DMS 273 (cell line): ENCODE data around the gene TNFSF15.

ENCODE experiments used
- DNase-seq: peaks from one replicate; lab custom pipeline; 2025; ENCODE audit not compliant: unreplicated experiment; lab: John Stamatoyannopoulos, UW

The TNFSF15 gene

DNA sequence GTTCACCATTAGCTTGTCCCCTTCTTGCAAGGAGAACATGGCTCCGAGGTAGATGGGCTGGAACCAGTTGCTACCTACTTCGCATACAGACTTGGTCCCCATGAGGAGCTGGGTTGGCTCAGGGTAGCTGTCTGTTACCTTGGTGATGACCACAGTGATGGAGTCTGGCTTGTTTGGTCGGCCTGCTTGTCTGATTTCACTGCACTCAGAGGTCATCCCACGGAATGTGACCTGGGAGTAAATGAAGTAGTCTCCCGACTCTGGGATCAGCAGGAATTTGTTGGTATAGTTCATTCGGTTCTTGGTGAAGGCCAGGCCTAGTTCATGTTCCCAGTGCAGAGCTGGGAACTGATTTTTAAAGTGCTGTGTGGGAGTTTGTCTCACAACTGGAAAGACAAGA is 15.3 kb downstream of the TNFSF15 start:
- DNase-seq: no peak

GRCh38 chr9:114789006-114789405 is 16.8 kb downstream of the TNFSF15 start:
- DNase-seq: peak; percentile 1

DNA sequence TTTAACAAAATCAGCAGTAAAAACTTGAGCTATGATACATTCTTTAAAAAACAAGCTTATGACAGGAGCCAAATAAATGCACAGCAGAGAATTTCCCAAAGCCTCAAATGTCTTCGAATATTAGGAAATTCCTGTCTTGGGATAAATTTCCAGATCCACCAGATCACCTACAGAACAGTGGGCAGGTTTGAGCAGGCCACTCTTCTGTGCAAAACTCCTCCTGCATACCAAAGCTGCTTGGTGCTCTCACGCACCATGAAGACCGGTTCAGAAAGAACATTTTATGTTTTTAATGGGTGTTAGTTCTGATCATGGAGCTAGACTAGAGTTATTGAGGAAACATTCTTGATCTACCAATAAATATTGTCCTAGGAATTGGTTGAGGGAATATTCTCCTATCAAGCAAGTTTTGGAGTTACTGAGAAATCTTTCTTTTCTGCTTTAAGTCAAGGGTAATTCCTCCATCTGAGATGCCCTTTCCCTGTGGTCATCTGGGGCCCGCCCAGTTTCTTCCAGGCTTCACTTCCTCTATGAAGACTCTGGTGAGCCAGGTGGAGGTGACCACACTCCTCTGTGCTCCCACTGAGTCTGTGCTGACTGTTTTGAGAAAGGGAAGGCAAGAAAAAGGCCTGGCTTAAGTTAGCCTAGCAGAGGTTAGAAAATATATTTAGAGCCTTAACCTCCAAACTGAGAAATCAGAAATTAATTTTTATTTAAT is 17.9 kb downstream of the TNFSF15 start:
- DNase-seq: no peak

- no peak for DNase-seq
Measured at GRCh38 chr9:114787214-114787613, 18.6 kb downstream of the TNFSF15 start.

- no peak for DNase-seq
Measured at GRCh38 chr9:114785866-114786650, 19.8 kb downstream of the TNFSF15 start.

DNA sequence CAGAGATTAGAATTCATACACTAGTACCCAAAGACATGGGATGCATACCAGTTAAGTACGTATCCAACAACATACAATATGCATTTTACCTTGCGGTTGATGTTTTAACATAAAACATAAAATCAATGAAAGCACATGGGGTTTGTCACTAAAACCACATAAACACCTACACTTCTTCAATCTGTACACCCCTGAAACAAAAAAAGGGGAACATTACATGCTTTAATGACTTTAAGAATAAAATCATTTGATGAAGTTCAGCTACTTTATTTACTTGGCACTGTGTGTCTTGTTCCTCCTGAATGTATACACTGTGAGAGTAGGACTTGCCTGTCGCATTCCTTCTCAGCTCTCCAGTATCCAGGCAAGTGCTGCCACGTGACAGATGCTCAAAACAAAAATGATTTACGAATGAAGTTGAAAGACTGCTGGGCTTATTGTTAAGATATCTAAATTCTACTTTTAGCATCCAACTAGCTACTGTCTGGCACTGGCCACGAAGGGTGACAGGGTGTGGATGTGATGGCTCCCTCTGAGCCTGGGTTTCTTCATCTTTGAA is 21.0 kb downstream of the TNFSF15 start:
- no peak for DNase-seq

DNA sequence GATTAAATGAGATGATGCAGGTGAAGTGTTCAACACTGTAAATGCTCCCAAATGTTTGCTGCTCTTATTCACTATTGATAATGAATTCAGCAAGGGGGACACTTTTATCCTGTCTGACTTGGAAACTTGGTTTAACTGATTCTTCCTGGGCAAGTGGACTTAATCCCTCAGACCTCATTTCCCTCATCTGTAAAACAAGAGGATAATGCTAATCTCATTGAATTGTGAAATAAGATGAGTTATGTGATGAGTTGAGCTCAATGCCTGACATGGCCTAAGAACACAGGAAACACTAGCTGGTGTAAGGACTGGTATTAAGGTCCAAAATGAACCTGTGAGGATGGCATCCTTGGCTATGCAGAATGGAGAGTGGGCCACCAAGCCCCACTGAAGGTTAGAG is 23.3 kb downstream of the TNFSF15 start:
- no peak for DNase-seq

DNA sequence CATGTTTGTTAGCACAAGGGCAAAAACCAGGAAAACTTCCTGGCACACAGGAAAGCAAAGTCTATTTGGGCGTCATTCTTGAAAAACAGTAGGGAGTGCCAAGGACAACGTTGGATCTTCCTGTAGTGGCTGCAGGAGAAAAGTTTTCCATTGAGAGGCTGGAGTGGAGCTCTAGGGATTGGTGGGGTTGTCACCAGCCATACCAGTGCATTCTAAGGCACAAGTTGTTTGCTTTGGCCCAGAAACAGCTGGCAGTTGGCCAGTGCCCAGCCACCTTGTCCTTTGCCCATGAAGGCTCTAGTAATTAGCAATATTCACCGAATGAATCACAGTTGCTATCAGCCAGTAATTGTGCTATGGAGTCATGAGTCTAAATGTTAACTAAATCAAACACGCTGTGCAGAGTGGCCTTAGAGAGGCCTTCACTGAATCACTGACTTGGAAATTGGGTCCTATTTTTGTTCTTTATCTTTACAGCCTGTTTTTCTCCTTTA is 26.4 kb downstream of the TNFSF15 start:
- peak; percentile 62 for DNase-seq

DNA sequence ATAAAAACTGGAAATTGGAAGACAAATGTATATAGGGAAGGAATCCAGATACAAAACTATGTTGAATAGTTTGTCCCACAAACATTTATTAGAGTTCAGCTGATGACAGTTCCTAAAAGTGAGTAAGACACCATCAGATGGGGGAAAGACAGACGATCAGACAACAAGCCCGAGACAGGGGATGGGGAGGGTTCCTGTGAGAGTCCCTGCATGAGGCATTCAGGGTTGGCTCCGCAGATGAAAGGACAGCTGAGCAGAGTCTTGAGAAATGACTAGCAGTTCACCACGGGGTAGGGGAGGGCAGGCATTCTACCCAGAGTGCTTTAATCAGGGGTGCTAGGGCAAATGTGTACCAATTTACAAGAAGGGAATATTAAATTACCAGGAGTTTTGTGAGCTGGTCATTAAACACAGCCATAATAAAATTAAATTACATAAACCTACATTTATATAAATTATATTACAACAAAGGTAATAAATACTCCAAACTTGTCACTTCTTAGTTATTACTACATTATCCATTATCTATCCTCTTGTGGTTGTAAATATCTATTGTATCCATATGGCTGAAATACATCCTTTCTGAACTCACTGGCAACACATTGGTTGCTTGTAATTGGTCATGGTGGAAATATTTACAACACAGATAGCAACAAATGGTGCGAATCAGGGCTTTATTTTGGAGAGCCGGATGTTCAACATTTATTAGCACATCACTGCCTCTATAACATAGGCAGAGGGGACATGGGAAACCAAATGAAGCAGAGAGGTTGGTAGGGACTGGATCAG is 27.8 kb downstream of the TNFSF15 start:
- no peak for DNase-seq

DNA sequence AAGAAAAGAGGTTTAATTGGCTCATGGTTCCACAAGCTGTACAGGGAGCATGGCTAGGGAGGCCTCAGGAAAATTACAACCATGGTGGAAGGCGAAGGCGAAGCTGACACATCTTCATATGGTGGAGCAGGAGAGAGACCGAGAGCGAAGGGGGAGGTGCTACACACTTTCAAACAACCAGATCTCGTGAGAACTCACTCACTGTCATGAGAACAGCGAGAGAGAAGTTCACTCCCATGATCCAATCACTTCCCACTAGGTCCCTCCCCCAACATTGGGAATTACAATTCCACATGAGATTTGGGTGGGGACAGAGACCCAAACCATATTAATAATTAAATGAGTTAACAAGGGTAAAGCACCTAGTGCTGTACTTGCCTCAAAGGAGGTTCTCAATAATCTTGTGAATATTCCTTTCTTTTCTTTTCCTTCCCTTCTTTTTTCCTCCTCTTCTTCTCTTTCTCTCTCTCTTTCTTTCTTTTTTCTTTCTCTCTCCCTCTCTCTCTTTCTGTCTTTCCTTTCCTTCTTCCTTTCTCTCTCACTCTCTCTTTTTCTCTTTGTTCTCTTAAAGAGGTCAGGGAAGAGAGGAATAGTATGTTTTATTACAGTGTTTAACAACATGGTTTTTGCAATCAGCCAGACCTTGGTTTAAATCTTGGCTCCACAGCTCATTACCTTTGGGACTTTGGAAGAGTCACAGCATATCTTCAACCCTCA is 29.0 kb downstream of the TNFSF15 start:
- no peak for DNase-seq

DNA sequence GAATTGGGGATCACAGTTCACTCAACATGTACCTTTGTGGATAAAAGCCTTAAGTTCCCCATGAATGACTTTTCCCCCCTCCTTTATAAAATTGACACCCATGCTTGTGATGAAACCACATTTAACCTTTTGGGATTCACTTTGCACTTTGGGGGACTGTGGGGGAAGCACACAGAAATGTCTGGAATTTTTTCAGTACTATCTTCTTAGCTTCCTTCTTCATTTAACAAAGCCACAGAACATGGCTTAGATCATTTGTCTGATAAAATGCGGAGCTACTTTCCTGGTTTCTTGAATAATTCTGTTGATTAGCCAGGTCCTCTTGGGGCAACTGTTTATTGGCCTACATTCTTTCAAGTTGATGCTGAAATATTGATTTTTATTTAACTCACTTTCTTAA is 29.9 kb downstream of the TNFSF15 start:
- DNase-seq: no peak

DNA sequence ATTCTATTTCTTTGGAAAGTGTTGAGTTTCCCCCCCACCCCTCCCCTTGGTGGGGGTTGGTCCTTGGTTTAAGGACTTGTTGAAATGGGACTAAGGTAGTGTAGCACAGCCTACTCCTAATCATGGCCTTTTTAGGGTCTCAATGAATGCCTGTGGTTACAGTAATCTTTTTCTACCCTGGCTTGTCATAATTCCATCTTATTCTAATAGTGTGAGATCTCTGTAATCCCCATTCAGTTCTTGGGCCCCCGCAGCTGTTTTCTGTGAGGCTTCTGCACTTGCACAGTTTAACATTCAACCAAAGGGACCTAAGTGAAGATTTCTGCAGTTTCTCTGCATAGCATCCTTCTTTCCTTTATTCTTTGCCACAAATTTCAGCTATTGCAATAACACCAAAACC is 30.7 kb downstream of the TNFSF15 start:
- DNase-seq: no peak

DNA sequence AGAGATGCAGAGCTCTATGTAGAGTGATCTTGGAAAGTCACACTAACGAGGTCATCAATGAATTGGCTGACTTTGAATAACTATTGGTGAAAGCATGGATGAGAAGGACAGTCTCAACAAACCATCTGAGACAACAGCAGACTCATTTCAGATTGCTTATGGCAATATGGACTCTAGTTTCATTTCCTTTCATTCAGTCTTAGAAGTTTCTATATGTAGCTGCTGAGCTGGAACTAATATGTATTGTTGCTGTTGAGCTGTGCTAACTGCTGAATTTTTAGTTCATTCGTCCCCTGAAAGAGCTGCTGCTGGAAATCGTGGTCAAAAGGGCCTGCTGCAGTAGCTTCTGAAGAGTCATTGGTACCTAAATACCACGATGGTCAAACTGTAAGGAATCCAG is 31.3 kb downstream of the TNFSF15 start:
- no peak for DNase-seq

- DNase-seq: no peak
Measured at GRCh38 chr9:114771889-114772288, 34.0 kb downstream of the TNFSF15 start.

DNA sequence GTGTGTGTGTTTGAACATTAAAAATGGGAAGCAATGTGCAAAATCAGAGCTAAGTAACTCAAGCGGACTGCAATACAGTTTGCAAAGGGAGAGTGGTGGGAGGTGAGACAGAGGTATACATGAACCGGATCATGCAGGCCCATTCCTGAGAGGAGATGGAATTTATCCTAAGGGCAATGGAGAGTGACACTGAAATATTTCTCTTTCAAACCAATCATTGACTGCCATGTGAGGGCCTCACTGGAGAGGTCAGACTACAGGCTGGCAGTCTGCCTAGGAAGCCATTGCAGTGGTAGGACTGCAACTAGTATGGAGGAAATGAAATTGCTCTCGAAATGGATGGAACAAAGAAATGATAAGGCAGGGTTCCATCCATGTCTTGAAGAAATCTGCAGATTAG is 34.8 kb downstream of the TNFSF15 start:
- no peak for DNase-seq

GRCh38 chr9:114769624-114770023 is 36.2 kb downstream of the TNFSF15 start:
- DNase-seq: no peak

DNA sequence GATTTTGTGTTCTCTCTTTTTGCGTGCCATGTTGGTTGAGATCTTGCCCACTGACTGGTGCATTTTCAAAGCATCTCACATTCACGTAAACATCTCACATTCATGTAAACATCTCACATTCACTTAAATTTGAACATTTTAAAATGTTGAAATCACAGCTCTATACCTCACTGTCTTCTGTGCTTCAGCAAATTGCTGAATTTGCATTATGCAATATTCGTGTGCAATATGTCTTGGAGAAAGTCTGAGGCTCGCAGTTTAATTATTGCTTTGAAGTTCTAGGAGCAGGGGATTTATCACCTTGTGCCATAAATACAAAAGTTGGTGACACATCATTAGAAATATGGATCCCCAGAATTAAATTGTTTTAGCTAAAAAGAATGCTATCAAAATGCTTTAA is 42.6 kb downstream of the TNFSF15 start:
- DNase-seq: no peak

DNA sequence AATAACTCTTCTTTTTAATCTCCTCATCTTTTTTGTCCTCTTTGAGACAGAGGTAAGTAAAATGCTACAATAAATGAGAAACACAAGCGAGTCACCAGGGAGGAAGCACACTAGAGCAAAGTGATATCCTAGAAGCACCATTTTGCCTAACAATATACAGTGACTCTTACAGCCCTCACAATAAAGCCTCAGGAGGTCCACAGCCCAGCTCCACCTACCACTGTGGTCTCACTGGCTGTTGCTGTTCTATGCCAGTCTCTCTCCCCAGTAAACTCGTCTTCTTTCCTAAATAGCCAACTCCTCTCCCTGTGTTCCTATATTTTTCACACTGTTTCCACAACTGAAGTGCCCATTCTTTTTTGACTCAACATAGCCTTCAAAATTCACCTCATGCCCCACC is 44.3 kb downstream of the TNFSF15 start:
- no peak for DNase-seq

GRCh38 chr9:114759512-114760341 is 46.1 kb downstream of the TNFSF15 start:
- no peak for DNase-seq

GRCh38 chr9:114757984-114758383 is 47.9 kb downstream of the TNFSF15 start:
- DNase-seq: no peak
